ENCODE data around the gene DNAAF2.
"Not testable (repeated sequence)": the region's sequence is repeated elsewhere in the genome, so short reads cannot be mapped to it uniquely, and the experiment has no call there.

DNAAF2 gene

DNA sequence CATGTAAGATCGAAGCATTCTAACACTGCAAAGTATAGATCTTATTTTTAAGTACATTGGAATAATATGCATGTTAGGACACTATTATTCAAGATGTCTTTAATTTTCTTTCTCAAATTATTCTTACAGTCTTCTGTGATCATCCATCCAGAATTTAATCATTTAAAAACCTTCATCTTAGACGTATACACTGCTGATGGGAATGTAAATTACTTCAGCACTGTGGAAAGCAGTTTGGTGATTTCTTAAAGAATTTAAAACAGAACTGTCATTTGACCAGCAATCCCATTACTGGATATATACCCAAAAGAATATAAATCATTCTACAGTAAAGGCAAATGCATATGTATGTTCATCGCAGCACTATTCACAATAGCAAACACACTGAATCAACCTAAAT lies 45.7 kb downstream of the DNAAF2 start:
- no peaks in the 10 kb centered on the region for H3K27me3 ChIP-seq (replicated peaks)
- H3K4me3 ChIP-seq (ENCODE audit: low read depth, low read length) = no peak overlapping the region
- in situ Hi-C loops (cut with HindIII; ENCODE audit: low pct_ligation_motif_present, low sequenced_read_pairs) = no loop called here
- no peak for TF ChIP-seq CTCF (IDR thresholded peaks at IDR 0.05; ENCODE audit: low read depth, low read length, missing control alignments)
- peaks cover 12% of the 10 kb centered on the region for H3K36me3 ChIP-seq (replicated peaks)
- no peak for DNase-seq
- H3K27ac ChIP-seq = no peak overlapping the region

GRCh38 chr14:49586673-49587460 lies 48.2 kb downstream of the DNAAF2 start:
- peak; percentile 57 for TF ChIP-seq CTCF (IDR thresholded peaks at IDR 0.05; ENCODE audit: low read depth, low read length, missing control alignments)
- in situ Hi-C loops (cut with HindIII; ENCODE audit: low pct_ligation_motif_present, low sequenced_read_pairs) = no loop called here
- H3K27ac ChIP-seq = no peak overlapping the region

GRCh38 chr14:49585803-49586672 lies 49.0 kb downstream of the DNAAF2 start, which contains the start of gene RPS29:
Gene RPS29 (minus strand): TSS chr14:49586380. CDS start chr14:49586346, 34 bp downstream.
- H3K27ac ChIP-seq = peak within 1 kb of the TSS; percentile 97
- H3K4me3 ChIP-seq (ENCODE audit: low read depth, low read length) = peak within 1 kb of the TSS; percentile 99
- in situ Hi-C loops (cut with HindIII; ENCODE audit: low pct_ligation_motif_present, low sequenced_read_pairs) = no loop called here
- TF ChIP-seq CTCF (IDR thresholded peaks at IDR 0.05; ENCODE audit: low read depth, low read length, missing control alignments) = no peak
- H3K27me3 ChIP-seq (replicated peaks) = no peaks in the 10 kb centered on the region
- H3K36me3 ChIP-seq (replicated peaks) = peaks cover 33% of the 10 kb centered on the region
- DNase-seq = peak; percentile 99

More at GRCh38 chr14:49586673-49587460, 48.2 kb downstream of the DNAAF2 start:
- peak; percentile 91 for DNase-seq
- H3K4me3 ChIP-seq (ENCODE audit: low read depth, low read length) = no peak overlapping the region
- H3K27me3 ChIP-seq (replicated peaks) = no peaks in the 10 kb centered on the region
- peaks cover 33% of the 10 kb centered on the region for H3K36me3 ChIP-seq (replicated peaks)

- H3K36me3 ChIP-seq (replicated peaks) = peaks cover 33% of the 10 kb centered on the region
- DNase-seq = peak; percentile 14
- in situ Hi-C loops (cut with HindIII; ENCODE audit: low pct_ligation_motif_present, low sequenced_read_pairs) = not testable (repeated sequence)
Measured at GRCh38 chr14:49584981-49585640, 49.9 kb downstream of the DNAAF2 start.

GRCh38 chr14:49584058-49584457 lies 51.0 kb downstream of the DNAAF2 start:
- in situ Hi-C loops (cut with HindIII; ENCODE audit: low pct_ligation_motif_present, low sequenced_read_pairs) = no loop called here
- Histone ChIP-seq H3K27me3 (replicated peaks) (no peaks in the 10 kb centered on the region), H3K4me3 (ENCODE audit: low read depth, low read length) (peak overlapping the region; percentile 99), H3K36me3 (replicated peaks) (peaks cover 33% of the 10 kb centered on the region), H3K27ac (no peak overlapping the region)
- no peak for DNase-seq
- no peak for TF ChIP-seq CTCF (IDR thresholded peaks at IDR 0.05; ENCODE audit: low read depth, low read length, missing control alignments)

More at GRCh38 chr14:49584981-49585640, 49.9 kb downstream of the DNAAF2 start:
- H3K27ac ChIP-seq = peak overlapping the region; percentile 97
- H3K4me3 ChIP-seq (ENCODE audit: low read depth, low read length) = peak overlapping the region; percentile 99
- H3K27me3 ChIP-seq (replicated peaks) = not testable (repeated sequence)
